Neural cell (in vitro differentiated cells): ENCODE results near the gene CLDN22.

ENCODE experiments used
- CTCF ChIP-seq: fragments of 450-650 bp; IDR thresholded peaks from 2 replicates; pipeline ENCODE4 v1.5.1; 2014; ENCODE audit warnings: antibody characterized with exemption, mild to moderate bottlenecking, moderate library complexity; ENCODE audit not compliant: poor library complexity, severe bottlenecking
- EP300 ChIP-seq: fragments of 450-650 bp; conservative IDR thresholded peaks from 2 replicates; pipeline ENCODE4 v1.6.1; 2014; ENCODE audit warnings: antibody characterized with exemption, mild to moderate bottlenecking, moderate library complexity; ENCODE audit not compliant: poor library complexity, severe bottlenecking
- EZH2 ChIP-seq: fragments of 200-600, 300-800 bp; shearing (Covaris generic), sonication (generic); IDR thresholded peaks from 2 replicates; pipeline ENCODE4 v1.6.1; 2014; ENCODE audit warnings: antibody characterized with exemption, low read length, borderline replicate concordance, mild to moderate bottlenecking; ENCODE audit not compliant: insufficient read depth, poor library complexity, severe bottlenecking
- POLR2AphosphoS5 ChIP-seq: IDR thresholded peaks from 2 replicates; pipeline ENCODE4 v1.6.1; 2012
- RAD21 ChIP-seq: fragments of 450-650 bp; conservative IDR thresholded peaks from 2 replicates; pipeline ENCODE4 v1.6.1; 2014; ENCODE audit warnings: antibody characterized with exemption, mild to moderate bottlenecking, moderate library complexity
- REST ChIP-seq: IDR thresholded peaks from 2 replicates; pipeline ENCODE4 v1.6.1; 2012; ENCODE audit warnings: borderline replicate concordance
- SMC3 ChIP-seq: fragments of 450-650 bp; conservative IDR thresholded peaks from 2 replicates; pipeline ENCODE4 v1.6.1; 2014; ENCODE audit warnings: antibody characterized with exemption, mild to moderate bottlenecking, moderate library complexity; ENCODE audit not compliant: poor library complexity

- TF ChIP-seq CTCF: no peak
- no peak for TF ChIP-seq SMC3
- TF ChIP-seq POLR2AphosphoS5: no peak
- TF ChIP-seq RAD21: no peak
- no peak for TF ChIP-seq REST
- TF ChIP-seq EP300: no peak
- TF ChIP-seq EZH2: no peak
Observed at GRCh38 chr4:183306811-183307210, 13.3 kb downstream of the CLDN22 start.
